ENCODE data around the gene DCDC1.

Gene DCDC1

DNA sequence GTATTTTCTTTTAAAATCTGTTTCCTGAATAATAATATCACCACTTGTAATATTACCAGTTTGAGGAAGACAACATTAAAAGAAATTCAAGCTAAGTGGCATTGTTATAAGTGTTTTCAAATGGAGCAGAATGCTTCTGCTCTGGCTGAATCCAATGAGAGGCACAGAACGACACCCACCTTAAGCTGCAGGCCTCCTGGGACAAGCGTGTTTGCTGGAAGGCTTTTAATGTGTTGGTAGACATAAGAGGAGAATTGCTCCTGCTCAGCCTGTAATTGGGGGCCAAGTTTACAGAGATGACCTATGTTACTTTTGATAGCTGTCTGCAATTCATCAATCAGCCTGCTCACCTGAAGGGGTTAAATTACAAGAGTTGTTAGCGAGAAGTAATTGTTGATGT, 242.2 kb downstream of the DCDC1 start:
- Histone ChIP-seq H3K4me3 (ENCODE audit: low read depth in 1 of 2, low read length in 2 of 2) (no peak overlapping the region), H3K27ac (ENCODE audit: low read depth, low read length) (no peak overlapping the region), H3K27me3 (ENCODE audit: control insufficient read depth in 1 of 2, insufficient read depth in 2 of 2, low read length in 2 of 2) (no peaks in the 10 kb centered on the region), H3K9me3 (ENCODE audit: low read length) (no peaks in the 10 kb centered on the region), H3K36me3 (ENCODE audit: insufficient read depth, low read length) (no peaks in the 10 kb centered on the region), H3K9ac (ENCODE audit: low read length) (no peak overlapping the region), H3K4me1 (ENCODE audit: insufficient read depth, low read length) (no peaks in the 10 kb centered on the region)

DNA sequence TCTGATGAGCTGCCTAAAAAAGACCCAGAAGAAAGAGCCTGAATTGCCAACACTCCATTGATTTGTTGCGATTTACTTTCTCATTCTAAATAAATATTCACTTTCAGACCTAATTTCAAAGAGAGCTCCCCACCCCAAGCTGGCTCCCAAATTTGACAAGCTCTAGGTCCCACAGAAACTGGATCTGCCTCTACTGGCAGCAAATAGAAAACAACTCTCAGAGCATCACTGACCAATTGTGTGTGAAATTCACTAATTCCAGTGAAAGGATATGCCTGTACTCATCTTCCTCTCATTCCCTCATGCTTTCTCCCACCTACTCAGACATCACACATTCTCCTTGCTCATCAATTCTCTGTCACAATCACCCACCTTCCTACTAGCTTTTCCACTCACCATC, 249.1 kb downstream of the DCDC1 start:
- Histone ChIP-seq H3K9me3 (ENCODE audit: low read length) (no peaks in the 10 kb centered on the region), H3K4me1 (ENCODE audit: insufficient read depth, low read length) (no peaks in the 10 kb centered on the region), H3K9ac (ENCODE audit: low read length) (no peak overlapping the region), H3K4me3 (ENCODE audit: low read depth in 1 of 2, low read length in 2 of 2) (no peak overlapping the region), H3K36me3 (ENCODE audit: insufficient read depth, low read length) (no peaks in the 10 kb centered on the region), H3K27ac (ENCODE audit: low read depth, low read length) (no peak overlapping the region), H3K27me3 (ENCODE audit: control insufficient read depth in 1 of 2, insufficient read depth in 2 of 2, low read length in 2 of 2) (no peaks in the 10 kb centered on the region)

DNA sequence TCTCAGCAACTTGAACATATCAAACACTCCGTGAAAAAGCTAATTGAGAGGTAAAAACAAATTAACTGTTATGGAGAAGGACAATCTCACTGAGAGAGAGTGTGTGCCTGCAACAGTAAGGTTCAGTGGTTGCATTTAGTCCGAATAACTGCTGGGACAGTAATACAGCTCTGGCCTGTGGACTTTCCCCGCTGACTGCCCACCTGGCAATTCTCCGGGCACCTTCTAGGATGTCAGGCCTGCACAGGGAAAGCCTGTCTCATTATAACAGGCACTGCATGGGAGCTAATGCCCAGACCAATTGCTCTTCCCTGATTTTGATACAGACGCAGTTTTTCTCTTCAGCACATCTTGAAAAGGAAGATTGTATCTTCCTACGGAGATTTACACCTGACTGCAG, 251.0 kb downstream of the DCDC1 start:
- Histone ChIP-seq H3K36me3 (ENCODE audit: insufficient read depth, low read length) (no peaks in the 10 kb centered on the region), H3K9me3 (ENCODE audit: low read length) (no peaks in the 10 kb centered on the region), H3K27me3 (ENCODE audit: control insufficient read depth in 1 of 2, insufficient read depth in 2 of 2, low read length in 2 of 2) (no peaks in the 10 kb centered on the region), H3K27ac (ENCODE audit: low read depth, low read length) (no peak overlapping the region), H3K4me3 (ENCODE audit: low read depth in 1 of 2, low read length in 2 of 2) (no peak overlapping the region), H3K9ac (ENCODE audit: low read length) (no peak overlapping the region), H3K4me1 (ENCODE audit: insufficient read depth, low read length) (no peaks in the 10 kb centered on the region)

DNA sequence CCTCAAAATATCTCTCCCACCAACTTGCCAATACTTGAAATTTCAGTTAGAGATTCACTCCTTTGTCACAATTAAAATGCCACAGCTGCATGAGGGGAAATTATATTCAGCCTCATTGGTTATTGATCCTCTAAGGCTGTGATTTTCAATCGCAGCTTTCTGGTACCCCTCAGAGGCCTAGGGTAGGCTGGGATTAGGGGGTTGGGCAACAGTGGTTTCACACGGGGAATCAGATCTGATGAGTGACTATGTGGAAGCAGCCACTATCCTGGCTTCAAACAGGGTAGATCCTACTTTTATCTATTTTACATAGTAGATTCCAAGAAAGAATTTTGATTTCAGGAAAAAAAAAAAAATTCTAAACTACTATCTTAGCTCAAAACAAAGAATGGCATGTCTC, 252.5 kb downstream of the DCDC1 start:
- no peak overlapping the region for H3K27ac ChIP-seq (ENCODE audit: low read depth, low read length)
- no peak overlapping the region for H3K9ac ChIP-seq (ENCODE audit: low read length)
- H3K36me3 ChIP-seq (ENCODE audit: insufficient read depth, low read length), result no peaks in the 10 kb centered on the region
- no peak overlapping the region for H3K4me3 ChIP-seq (ENCODE audit: low read depth in 1 of 2, low read length in 2 of 2)
- no peaks in the 10 kb centered on the region for H3K4me1 ChIP-seq (ENCODE audit: insufficient read depth, low read length)
- no peaks in the 10 kb centered on the region for H3K9me3 ChIP-seq (ENCODE audit: low read length)
- no peaks in the 10 kb centered on the region for H3K27me3 ChIP-seq (ENCODE audit: control insufficient read depth in 1 of 2, insufficient read depth in 2 of 2, low read length in 2 of 2)

DNA sequence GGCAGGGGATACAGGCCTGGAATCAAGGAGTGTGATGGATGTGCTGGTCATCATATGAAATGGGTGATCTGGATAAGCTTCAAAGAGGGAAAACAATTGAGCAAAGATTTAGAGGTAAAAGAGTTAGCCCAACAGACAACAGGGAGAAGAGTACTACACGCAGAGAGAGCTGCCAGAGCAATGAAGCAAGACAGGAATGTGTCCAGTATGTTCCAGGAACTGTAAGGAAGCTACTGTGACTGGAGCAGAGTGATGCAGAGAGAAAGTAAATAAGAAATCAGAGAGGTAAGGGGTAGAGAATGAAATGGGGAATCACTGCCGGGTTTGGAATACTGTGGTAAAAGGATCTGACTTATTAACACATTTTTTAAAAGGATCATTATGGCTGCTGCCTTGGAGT, 255.1 kb downstream of the DCDC1 start:
- Histone ChIP-seq H3K27me3 (ENCODE audit: control insufficient read depth in 1 of 2, insufficient read depth in 2 of 2, low read length in 2 of 2) (no peaks in the 10 kb centered on the region), H3K4me1 (ENCODE audit: insufficient read depth, low read length) (no peaks in the 10 kb centered on the region), H3K9ac (ENCODE audit: low read length) (no peak overlapping the region), H3K4me3 (ENCODE audit: low read depth in 1 of 2, low read length in 2 of 2) (no peak overlapping the region), H3K27ac (ENCODE audit: low read depth, low read length) (no peak overlapping the region), H3K9me3 (ENCODE audit: low read length) (no peaks in the 10 kb centered on the region), H3K36me3 (ENCODE audit: insufficient read depth, low read length) (no peaks in the 10 kb centered on the region)

DNA sequence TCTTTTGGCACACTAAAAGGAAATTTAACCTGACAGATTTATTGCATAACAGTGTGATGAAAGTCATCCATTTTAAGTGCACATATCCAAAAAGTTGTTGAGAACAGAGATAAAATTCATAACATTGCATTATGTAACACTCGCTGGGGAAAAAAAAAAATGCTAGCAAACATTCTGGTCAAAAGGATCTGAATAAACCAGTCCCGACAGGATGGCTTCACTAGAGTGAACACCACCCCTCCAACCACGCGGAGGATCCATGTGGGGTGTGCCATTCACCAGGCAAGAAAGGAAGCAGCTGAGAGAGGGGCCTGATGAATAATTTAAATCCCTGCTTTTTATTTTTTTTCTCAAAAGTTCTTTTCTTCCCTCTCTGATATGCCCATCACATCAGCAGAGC, 258.7 kb downstream of the DCDC1 start:
- Histone ChIP-seq H3K27me3 (ENCODE audit: control insufficient read depth in 1 of 2, insufficient read depth in 2 of 2, low read length in 2 of 2) (no peaks in the 10 kb centered on the region), H3K9ac (ENCODE audit: low read length) (no peak overlapping the region), H3K4me1 (ENCODE audit: insufficient read depth, low read length) (no peaks in the 10 kb centered on the region), H3K36me3 (ENCODE audit: insufficient read depth, low read length) (no peaks in the 10 kb centered on the region), H3K9me3 (ENCODE audit: low read length) (no peaks in the 10 kb centered on the region), H3K27ac (ENCODE audit: low read depth, low read length) (no peak overlapping the region), H3K4me3 (ENCODE audit: low read depth in 1 of 2, low read length in 2 of 2) (no peak overlapping the region)

DNA sequence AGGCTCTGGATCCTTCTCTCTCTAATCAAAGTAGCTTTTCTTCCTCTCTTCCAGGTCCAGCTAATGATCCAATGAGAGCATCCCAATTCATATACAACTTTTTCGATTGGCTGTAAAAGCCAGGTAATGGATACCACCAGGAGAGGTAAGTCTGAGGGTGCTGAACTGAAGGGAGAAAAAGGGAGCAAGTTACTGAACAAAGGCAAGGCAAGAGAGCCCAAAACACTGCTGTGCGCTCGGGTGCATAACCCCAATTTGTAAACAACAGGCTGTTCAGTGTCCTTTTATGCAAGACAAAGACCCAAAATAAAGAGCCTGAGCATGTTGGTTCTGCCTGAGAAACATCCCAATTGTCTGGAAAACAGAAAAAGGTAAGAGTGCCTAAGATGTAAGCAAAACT, 260.1 kb downstream of the DCDC1 start:
- Histone ChIP-seq H3K27me3 (ENCODE audit: control insufficient read depth in 1 of 2, insufficient read depth in 2 of 2, low read length in 2 of 2) (no peaks in the 10 kb centered on the region), H3K9me3 (ENCODE audit: low read length) (no peaks in the 10 kb centered on the region), H3K4me3 (ENCODE audit: low read depth in 1 of 2, low read length in 2 of 2) (no peak overlapping the region), H3K27ac (ENCODE audit: low read depth, low read length) (no peak overlapping the region), H3K9ac (ENCODE audit: low read length) (no peak overlapping the region), H3K4me1 (ENCODE audit: insufficient read depth, low read length) (no peaks in the 10 kb centered on the region), H3K36me3 (ENCODE audit: insufficient read depth, low read length) (no peaks in the 10 kb centered on the region)

- no peaks in the 10 kb centered on the region for H3K4me1 ChIP-seq (ENCODE audit: insufficient read depth, low read length)
- no peak overlapping the region for H3K27ac ChIP-seq (ENCODE audit: low read depth, low read length)
- H3K36me3 ChIP-seq (ENCODE audit: insufficient read depth, low read length), result no peaks in the 10 kb centered on the region
- H3K9ac ChIP-seq (ENCODE audit: low read length), result no peak overlapping the region
- H3K27me3 ChIP-seq (ENCODE audit: control insufficient read depth in 1 of 2, insufficient read depth in 2 of 2, low read length in 2 of 2), result no peaks in the 10 kb centered on the region
- no peak overlapping the region for H3K4me3 ChIP-seq (ENCODE audit: low read depth in 1 of 2, low read length in 2 of 2)
- H3K9me3 ChIP-seq (ENCODE audit: low read length), result no peaks in the 10 kb centered on the region
Observed at GRCh38 chr11:31107649-31108048, 261.9 kb downstream of the DCDC1 start.

- Histone ChIP-seq H3K9me3 (ENCODE audit: low read length) (no peaks in the 10 kb centered on the region), H3K27ac (ENCODE audit: low read depth, low read length) (no peak overlapping the region), H3K4me3 (ENCODE audit: low read depth in 1 of 2, low read length in 2 of 2) (no peak overlapping the region), H3K27me3 (ENCODE audit: control insufficient read depth in 1 of 2, insufficient read depth in 2 of 2, low read length in 2 of 2) (no peaks in the 10 kb centered on the region), H3K36me3 (ENCODE audit: insufficient read depth, low read length) (no peaks in the 10 kb centered on the region), H3K4me1 (ENCODE audit: insufficient read depth, low read length) (no peaks in the 10 kb centered on the region), H3K9ac (ENCODE audit: low read length) (no peak overlapping the region)
Observed at GRCh38 chr11:31106968-31107576, 262.5 kb downstream of the DCDC1 start.

GRCh38 chr11:31106326-31106725, 263.2 kb downstream of the DCDC1 start:
- H3K4me3 ChIP-seq (ENCODE audit: low read depth in 1 of 2, low read length in 2 of 2), result no peak overlapping the region
- H3K9me3 ChIP-seq (ENCODE audit: low read length), result no peaks in the 10 kb centered on the region
- no peak overlapping the region for H3K9ac ChIP-seq (ENCODE audit: low read length)
- H3K27me3 ChIP-seq (ENCODE audit: control insufficient read depth in 1 of 2, insufficient read depth in 2 of 2, low read length in 2 of 2), result no peaks in the 10 kb centered on the region
- H3K27ac ChIP-seq (ENCODE audit: low read depth, low read length), result no peak overlapping the region
- no peaks in the 10 kb centered on the region for H3K4me1 ChIP-seq (ENCODE audit: insufficient read depth, low read length)
- H3K36me3 ChIP-seq (ENCODE audit: insufficient read depth, low read length), result no peaks in the 10 kb centered on the region

DNA sequence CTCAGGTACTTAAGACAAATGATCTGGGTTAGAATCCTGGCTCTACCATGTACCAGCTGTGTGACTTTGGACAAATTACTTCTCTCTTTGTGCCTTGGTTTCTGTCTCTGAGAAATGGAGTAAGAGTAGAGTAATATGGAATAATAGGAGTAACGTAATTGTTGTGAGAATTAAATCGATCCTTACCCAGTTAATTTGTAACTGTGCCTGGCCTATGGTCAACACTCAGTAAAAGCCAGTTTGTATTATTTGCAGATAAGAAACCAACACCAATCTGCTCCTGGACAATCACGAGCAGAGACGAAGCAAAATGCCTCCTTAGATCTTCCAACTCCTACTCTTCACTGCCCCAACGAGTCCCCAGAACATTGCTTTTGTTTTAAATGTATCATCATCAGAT, 266.7 kb downstream of the DCDC1 start:
- no peaks in the 10 kb centered on the region for H3K4me1 ChIP-seq (ENCODE audit: insufficient read depth, low read length)

DNA sequence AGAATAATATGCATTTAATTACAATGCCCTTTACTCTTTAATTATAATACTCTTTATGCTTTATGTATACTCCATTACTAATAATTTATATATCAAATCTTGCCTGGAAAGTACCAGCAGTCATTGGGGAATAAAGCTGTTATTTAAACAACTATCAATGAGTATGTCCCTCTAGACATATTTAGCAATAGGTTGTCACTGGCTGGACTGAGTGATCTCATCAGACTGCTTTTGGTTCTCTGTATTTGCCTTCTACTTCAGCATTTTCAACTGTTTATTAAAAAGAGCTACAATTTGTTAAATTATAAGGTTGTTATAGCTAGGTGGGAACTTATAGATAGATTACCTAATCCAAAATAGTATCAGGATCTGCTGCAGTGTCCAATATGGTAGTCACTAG, 267.2 kb downstream of the DCDC1 start:
- Histone ChIP-seq H3K4me1 (ENCODE audit: insufficient read depth, low read length) (no peaks in the 10 kb centered on the region), H3K36me3 (ENCODE audit: insufficient read depth, low read length) (no peaks in the 10 kb centered on the region), H3K9me3 (ENCODE audit: low read length) (no peaks in the 10 kb centered on the region), H3K9ac (ENCODE audit: low read length) (no peak overlapping the region), H3K27me3 (ENCODE audit: control insufficient read depth in 1 of 2, insufficient read depth in 2 of 2, low read length in 2 of 2) (no peaks in the 10 kb centered on the region), H3K4me3 (ENCODE audit: low read depth in 1 of 2, low read length in 2 of 2) (no peak overlapping the region), H3K27ac (ENCODE audit: low read depth, low read length) (no peak overlapping the region)

More for the DNA sequence above, 266.7 kb downstream of the DCDC1 start:
- no peak overlapping the region for H3K9ac ChIP-seq (ENCODE audit: low read length)
- H3K27ac ChIP-seq (ENCODE audit: low read depth, low read length), result no peak overlapping the region
- H3K4me3 ChIP-seq (ENCODE audit: low read depth in 1 of 2, low read length in 2 of 2), result no peak overlapping the region
- no peaks in the 10 kb centered on the region for H3K27me3 ChIP-seq (ENCODE audit: control insufficient read depth in 1 of 2, insufficient read depth in 2 of 2, low read length in 2 of 2)
- H3K9me3 ChIP-seq (ENCODE audit: low read length), result no peaks in the 10 kb centered on the region
- no peaks in the 10 kb centered on the region for H3K36me3 ChIP-seq (ENCODE audit: insufficient read depth, low read length)

Measured in muscle layer of colon (tissue), 2 donors.